ENCODE data around the gene KRT9. TPM values are rescaled to one million over a fixed set of nuclear protein-coding genes. Genes with fewer than 3 reads are reported as not detected.
"Not testable (repeated sequence)": the region's sequence is repeated elsewhere in the genome, so short reads cannot be mapped to it uniquely, and the experiment has no call there.

KRT9 gene
- total RNA-seq, 6 experiments from 2014 or later, result not detected

DNA sequence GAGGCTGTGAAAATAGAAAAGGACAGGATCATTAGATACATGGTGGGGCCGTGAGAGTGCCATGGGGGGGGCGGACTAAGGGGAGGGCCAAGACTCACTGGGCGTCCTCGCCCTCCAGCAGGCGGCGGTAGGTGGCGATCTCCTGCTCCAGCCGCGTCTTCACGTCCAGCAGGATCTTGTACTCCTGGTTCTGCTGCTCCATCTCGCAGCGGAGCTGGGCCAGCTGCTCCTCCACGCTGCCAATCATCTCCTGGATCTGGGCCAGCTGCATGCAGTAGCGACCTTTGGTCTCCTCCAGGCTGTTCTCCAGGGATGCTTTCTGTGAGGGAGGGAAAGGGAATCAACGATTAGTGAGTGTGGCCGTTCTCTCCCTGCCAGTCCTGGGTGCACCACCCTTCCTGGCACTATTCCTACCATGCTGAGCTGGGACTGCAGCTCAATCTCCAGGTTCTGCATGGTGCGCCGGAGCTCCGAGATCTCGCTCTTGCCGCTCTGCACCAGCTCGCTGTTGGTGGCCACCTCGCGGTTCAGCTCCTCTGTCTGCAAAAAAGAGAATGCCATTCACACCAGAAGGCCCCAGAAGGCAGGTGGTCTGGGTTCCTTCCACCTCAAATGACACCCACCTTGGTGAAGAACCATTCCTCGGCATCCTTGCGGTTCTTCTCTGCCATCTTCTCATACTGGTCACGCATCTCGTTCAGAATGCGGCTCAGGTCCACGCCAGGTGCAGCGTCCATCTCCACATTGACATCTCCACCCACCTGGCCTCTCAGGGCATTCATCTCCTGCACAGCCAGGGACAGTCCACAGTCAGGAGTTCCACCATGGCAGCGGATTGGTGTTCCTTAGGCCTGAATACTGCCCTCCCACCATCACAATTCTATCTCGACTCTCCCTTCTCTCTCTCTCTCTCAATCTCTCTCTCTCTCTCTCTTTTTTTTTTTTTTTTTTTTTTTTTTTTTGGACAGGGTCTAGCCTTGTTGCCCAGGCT, 11.6 kb upstream of the KRT9 start:
- intact Hi-C loops (cut with DNase I), result no loop called here
- Histone ChIP-seq H3K4me1 (no peaks in the 10 kb centered on the region), H3K4me3 (no peak overlapping the region), H3K27me3 (no peaks in the 10 kb centered on the region), H3K36me3 (no peaks in the 10 kb centered on the region), H3K9me3 (no peaks in the 10 kb centered on the region), H3K27ac (no peak overlapping the region)
- TF ChIP-seq, protein P1, sequence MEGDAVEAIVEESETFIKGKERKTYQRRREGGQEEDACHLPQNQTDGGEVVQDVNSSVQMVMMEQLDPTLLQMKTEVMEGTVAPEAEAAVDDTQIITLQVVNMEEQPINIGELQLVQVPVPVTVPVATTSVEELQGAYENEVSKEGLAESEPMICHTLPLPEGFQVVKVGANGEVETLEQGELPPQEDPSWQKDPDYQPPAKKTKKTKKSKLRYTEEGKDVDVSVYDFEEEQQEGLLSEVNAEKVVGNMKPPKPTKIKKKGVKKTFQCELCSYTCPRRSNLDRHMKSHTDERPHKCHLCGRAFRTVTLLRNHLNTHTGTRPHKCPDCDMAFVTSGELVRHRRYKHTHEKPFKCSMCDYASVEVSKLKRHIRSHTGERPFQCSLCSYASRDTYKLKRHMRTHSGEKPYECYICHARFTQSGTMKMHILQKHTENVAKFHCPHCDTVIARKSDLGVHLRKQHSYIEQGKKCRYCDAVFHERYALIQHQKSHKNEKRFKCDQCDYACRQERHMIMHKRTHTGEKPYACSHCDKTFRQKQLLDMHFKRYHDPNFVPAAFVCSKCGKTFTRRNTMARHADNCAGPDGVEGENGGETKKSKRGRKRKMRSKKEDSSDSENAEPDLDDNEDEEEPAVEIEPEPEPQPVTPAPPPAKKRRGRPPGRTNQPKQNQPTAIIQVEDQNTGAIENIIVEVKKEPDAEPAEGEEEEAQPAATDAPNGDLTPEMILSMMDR (IDR thresholded peaks at IDR 0.05), result no peak
- no peak for TF ChIP-seq POLR2A (IDR thresholded peaks at IDR 0.05)
- ATAC-seq, result no peak
- DNase-seq, result no peak
- WGBS (ENCODE audit: insufficient coverage, low coverage, low lambda C conversion rate, missing lambda C conversion rate), result 85% methylated on average over 14 of the region's 33 CpGs

DNA sequence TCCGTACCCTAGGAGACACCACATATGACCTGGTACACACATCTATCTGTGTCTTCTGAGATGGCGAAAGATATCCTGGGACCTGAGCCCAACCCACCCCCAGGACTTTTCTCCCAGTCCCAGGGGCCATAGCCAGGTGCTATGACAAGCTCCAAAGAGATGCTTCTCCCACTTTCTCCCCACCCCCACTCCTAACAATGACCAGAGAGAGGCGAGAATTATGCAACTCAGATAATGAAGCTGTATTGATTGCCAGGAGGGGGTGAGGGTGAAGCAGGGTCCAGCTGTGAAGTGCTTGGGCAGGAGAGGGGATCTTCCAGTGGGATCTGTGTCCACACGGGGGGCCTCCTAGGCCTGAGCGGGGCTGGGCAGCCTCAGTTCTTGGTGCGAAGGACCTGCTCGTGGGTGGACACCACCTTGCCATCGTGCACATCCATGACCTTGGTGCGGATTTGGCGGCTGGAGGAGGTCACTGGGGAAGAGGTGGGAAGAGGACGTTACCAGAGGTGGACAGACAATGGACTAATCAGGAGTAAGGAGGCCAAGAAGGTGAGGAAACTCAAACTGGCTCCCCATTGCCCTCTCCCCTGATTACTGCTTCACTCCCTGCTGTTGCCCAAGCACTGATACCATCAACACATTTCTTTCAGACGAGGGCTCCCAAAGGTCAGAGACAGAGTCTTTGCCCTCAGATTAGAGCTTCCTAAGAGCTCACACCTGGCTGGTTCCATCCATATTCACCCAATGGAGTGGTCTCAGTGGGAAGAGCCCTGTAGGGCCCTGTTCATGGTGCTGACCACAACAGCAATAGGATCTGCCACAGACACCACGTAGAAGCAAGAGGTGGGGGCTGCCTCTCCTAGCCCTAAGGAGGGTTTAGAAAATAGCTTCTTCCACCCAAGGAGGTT, 10.5 kb upstream of the KRT9 start:
- ATAC-seq; intact Hi-C loops (cut with DNase I); H3K36me3 ChIP-seq; H3K27me3 ChIP-seq; H3K27ac ChIP-seq; DNase-seq; H3K9me3 ChIP-seq; H3K4me3 ChIP-seq; H3K4me1 ChIP-seq: not testable (repeated sequence)
- 42% methylated on average over 5 of the region's 13 CpGs for WGBS (ENCODE audit: insufficient coverage, low coverage, low lambda C conversion rate, missing lambda C conversion rate)

DNA sequence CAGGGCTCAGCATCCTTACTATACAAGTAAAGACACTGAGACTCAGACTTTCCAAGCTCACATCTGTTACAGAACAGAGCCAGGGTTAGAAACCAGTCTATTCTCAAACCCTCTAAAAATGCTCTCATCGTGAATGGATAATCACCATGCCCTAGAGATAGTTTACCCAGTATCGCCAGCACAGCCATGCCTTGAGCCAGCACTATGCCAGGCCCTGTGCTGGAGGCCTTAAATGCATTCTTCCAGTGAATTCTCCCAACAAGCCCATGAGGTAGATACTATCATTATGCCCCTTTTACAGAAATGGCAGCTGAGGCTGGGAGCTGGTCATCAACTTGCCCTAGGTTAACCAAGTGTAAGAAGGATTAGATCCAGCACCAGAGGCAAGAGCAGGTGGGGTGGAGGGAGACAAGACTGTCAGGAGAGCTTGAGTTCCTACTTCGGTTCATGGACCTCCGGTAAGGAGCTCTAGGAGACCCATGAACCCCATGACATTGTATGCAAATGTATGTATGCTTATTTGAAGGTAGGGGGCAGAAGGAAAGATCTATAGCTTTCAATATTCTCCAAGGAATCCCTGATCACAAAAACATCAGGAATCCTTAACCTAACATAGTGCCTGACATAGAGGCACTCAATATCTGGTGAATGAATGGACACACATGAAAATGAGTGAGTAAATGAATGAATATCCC, 9.7 kb upstream of the KRT9 start:
- 61% methylated on average over 3 of the region's 4 CpGs for WGBS (ENCODE audit: insufficient coverage, low coverage, low lambda C conversion rate, missing lambda C conversion rate)
- no peaks in the 10 kb centered on the region for H3K9me3 ChIP-seq
- no peak overlapping the region for H3K4me3 ChIP-seq
- no peaks in the 10 kb centered on the region for H3K4me1 ChIP-seq
- no peaks in the 10 kb centered on the region for H3K27me3 ChIP-seq
- intact Hi-C loops (cut with DNase I), result no loop called here
- no peaks in the 10 kb centered on the region for H3K36me3 ChIP-seq
- DNase-seq (no peak), ATAC-seq (no peak)
- H3K27ac ChIP-seq, result no peak overlapping the region
- no peak for TF ChIP-seq POLR2A (IDR thresholded peaks at IDR 0.05)
- TF ChIP-seq, protein P1 (IDR thresholded peaks at IDR 0.05), result no peak

DNA sequence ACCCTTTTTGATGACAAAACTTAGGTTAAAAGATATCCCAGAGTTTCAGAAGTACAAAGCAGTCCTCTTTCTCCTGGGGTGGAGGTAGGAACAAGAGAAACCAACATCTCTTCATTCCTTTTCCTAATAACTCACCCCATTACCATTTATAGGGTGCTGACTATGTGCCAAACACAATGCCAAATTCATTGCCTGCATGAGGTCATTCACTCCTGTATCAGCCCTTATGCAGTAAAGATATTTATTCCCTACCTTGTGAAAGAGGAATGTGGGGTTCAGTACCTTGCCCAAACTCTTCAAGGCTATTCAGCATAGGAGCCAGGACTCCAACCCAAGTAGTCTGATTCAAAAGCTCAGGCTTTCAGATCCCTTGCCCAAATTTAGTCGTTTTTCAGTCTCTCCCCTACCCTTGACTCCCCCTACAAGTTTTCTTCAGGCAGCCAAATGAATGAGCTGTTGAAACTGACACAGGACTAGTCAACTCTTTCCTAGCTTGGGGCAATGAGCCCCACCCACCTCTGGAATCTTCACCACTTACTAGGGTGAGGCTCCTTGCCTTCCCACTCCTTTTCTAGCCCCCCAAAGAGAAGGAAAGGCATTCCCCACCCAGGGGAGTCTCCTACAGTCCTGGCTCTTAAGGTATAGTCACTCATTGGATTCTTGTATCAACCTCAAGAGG, 9.0 kb upstream of the KRT9 start:
- Histone ChIP-seq H3K36me3 (no peaks in the 10 kb centered on the region), H3K4me3 (no peak overlapping the region), H3K27me3 (no peaks in the 10 kb centered on the region), H3K4me1 (no peaks in the 10 kb centered on the region), H3K9me3 (no peaks in the 10 kb centered on the region), H3K27ac (no peak overlapping the region)
- no peak for DNase-seq
- ATAC-seq, result no peak
- WGBS (ENCODE audit: insufficient coverage, low coverage, low lambda C conversion rate, missing lambda C conversion rate), result 14% methylated on average over 1 of the region's 1 CpG
- intact Hi-C loops (cut with DNase I), result no loop called here
- TF ChIP-seq, protein P1 (IDR thresholded peaks at IDR 0.05), result no peak
- TF ChIP-seq POLR2A (IDR thresholded peaks at IDR 0.05), result no peak

Data from right lobe of liver (tissue), 6 donors.